ENCODE results near the gene NTN4. TPM values are rescaled to one million over a fixed set of nuclear protein-coding genes. Genes with fewer than 3 reads are reported as not detected.

The NTN4 gene
- total RNA-seq, 1 donor from 2014 or later = 0.13 TPM

DNA sequence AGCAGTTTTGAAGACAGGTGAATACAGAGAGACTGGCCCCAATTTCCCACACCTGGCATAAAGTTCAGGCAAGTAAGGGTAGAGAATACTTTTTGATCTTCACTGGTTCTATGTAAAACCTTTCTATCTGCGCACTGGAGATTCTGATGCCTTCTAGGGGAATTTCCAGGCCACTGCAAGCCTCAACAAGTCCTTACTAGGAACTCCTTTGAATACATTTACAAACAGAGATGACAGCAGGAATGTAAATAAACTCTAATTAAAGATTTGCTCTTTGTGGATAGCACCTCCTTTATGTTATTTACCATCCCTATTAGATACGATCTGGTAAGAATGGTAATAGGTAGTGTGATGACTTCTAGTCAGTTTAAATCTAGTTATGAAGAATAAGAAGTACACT, 69.2 kb downstream of the NTN4 start:
- no peak overlapping the region for H3K4me3 Mint-ChIP-seq (ENCODE audit: unreplicated experiment)
- no peak overlapping the region for H3K27ac Mint-ChIP-seq (ENCODE audit: unreplicated experiment)
- H3K36me3 Mint-ChIP-seq (ENCODE audit: low read depth, unreplicated experiment) = no peaks in the 10 kb centered on the region
- peaks cover 8% of the 10 kb centered on the region for H3K4me1 Mint-ChIP-seq (ENCODE audit: unreplicated experiment)
- H3K27me3 Mint-ChIP-seq (ENCODE audit: unreplicated experiment) = no peaks in the 10 kb centered on the region
- TF ChIP-seq, protein P1, sequence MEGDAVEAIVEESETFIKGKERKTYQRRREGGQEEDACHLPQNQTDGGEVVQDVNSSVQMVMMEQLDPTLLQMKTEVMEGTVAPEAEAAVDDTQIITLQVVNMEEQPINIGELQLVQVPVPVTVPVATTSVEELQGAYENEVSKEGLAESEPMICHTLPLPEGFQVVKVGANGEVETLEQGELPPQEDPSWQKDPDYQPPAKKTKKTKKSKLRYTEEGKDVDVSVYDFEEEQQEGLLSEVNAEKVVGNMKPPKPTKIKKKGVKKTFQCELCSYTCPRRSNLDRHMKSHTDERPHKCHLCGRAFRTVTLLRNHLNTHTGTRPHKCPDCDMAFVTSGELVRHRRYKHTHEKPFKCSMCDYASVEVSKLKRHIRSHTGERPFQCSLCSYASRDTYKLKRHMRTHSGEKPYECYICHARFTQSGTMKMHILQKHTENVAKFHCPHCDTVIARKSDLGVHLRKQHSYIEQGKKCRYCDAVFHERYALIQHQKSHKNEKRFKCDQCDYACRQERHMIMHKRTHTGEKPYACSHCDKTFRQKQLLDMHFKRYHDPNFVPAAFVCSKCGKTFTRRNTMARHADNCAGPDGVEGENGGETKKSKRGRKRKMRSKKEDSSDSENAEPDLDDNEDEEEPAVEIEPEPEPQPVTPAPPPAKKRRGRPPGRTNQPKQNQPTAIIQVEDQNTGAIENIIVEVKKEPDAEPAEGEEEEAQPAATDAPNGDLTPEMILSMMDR (IDR thresholded peaks at IDR 0.05; ENCODE audit: unreplicated experiment) = no peak
- no peak for DNase-seq (ENCODE audit: low spot score)
- no peaks in the 10 kb centered on the region for H3K9me3 Mint-ChIP-seq (ENCODE audit: unreplicated experiment)

DNA sequence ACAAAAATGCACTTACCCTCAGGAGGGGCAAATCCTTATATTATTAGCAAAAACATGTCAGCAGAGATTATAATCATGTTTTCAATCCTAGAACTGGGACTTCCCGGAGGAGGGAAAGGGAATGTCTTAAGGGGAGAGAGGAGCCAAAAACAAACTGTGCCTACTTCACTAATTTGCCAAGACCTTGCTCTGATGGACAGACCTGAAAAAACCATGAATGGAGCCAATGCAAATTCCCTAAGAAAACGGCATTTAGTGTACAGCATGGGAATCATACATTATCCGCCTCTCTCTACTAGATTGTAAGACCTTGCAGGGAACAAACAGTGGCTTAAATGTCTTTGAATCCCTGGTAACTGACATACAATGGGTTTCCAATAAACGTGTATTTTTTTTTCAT, 70.4 kb downstream of the NTN4 start:
- Mint-ChIP-seq H3K4me1 (ENCODE audit: unreplicated experiment) (peaks cover 8% of the 10 kb centered on the region), H3K9me3 (ENCODE audit: unreplicated experiment) (no peaks in the 10 kb centered on the region), H3K36me3 (ENCODE audit: low read depth, unreplicated experiment) (no peaks in the 10 kb centered on the region), H3K27me3 (ENCODE audit: unreplicated experiment) (no peaks in the 10 kb centered on the region), H3K4me3 (ENCODE audit: unreplicated experiment) (no peak overlapping the region), H3K27ac (ENCODE audit: unreplicated experiment) (no peak overlapping the region)
- TF ChIP-seq, protein P1 (IDR thresholded peaks at IDR 0.05; ENCODE audit: unreplicated experiment) = no peak
- no peak for DNase-seq (ENCODE audit: low spot score)

- H3K9me3 Mint-ChIP-seq (ENCODE audit: unreplicated experiment) = no peaks in the 10 kb centered on the region
- no peaks in the 10 kb centered on the region for H3K27me3 Mint-ChIP-seq (ENCODE audit: unreplicated experiment)
- H3K4me3 Mint-ChIP-seq (ENCODE audit: unreplicated experiment) = no peak overlapping the region
- no peak overlapping the region for H3K27ac Mint-ChIP-seq (ENCODE audit: unreplicated experiment)
- no peaks in the 10 kb centered on the region for H3K36me3 Mint-ChIP-seq (ENCODE audit: low read depth, unreplicated experiment)
- DNase-seq (ENCODE audit: low spot score) = no peak
- peaks cover 8% of the 10 kb centered on the region for H3K4me1 Mint-ChIP-seq (ENCODE audit: unreplicated experiment)
- TF ChIP-seq, protein P1 (IDR thresholded peaks at IDR 0.05; ENCODE audit: unreplicated experiment) = no peak
These were observed 71.8 kb downstream of the NTN4 start for GRCh38 chr12:95718772-95719171.

DNA sequence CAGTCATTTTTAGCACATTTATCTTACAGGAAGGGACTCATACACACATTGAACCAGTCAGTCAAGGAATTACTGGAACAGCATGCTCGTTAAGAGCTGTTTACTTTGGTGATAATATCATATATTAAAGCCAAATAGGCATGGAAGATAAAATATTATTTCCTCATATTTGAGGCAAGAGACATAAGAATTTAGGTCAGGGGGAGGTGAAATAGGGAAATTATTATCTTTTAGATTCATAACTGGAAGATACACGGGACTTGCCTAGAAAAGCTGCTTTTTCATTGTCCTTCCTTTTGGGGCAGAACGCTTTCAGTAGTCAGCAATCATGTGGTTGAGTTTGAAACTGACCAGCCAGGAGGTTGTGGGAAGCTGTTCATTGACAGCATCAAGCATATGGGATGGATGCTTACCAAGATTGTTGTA, 72.5 kb downstream of the NTN4 start:
- peaks cover 8% of the 10 kb centered on the region for H3K4me1 Mint-ChIP-seq (ENCODE audit: unreplicated experiment)
- no peak overlapping the region for H3K27ac Mint-ChIP-seq (ENCODE audit: unreplicated experiment)
- TF ChIP-seq, protein P1 (IDR thresholded peaks at IDR 0.05; ENCODE audit: unreplicated experiment) = no peak
- no peaks in the 10 kb centered on the region for H3K9me3 Mint-ChIP-seq (ENCODE audit: unreplicated experiment)
- H3K36me3 Mint-ChIP-seq (ENCODE audit: low read depth, unreplicated experiment) = no peaks in the 10 kb centered on the region
- H3K27me3 Mint-ChIP-seq (ENCODE audit: unreplicated experiment) = no peaks in the 10 kb centered on the region
- no peak overlapping the region for H3K4me3 Mint-ChIP-seq (ENCODE audit: unreplicated experiment)
- DNase-seq (ENCODE audit: low spot score) = no peak

- no peaks in the 10 kb centered on the region for H3K9me3 Mint-ChIP-seq (ENCODE audit: unreplicated experiment)
- H3K27me3 Mint-ChIP-seq (ENCODE audit: unreplicated experiment) = no peaks in the 10 kb centered on the region
- DNase-seq (ENCODE audit: low spot score) = no peak
- TF ChIP-seq, protein P1 (IDR thresholded peaks at IDR 0.05; ENCODE audit: unreplicated experiment) = no peak
- no peak overlapping the region for H3K27ac Mint-ChIP-seq (ENCODE audit: unreplicated experiment)
- H3K4me3 Mint-ChIP-seq (ENCODE audit: unreplicated experiment) = no peak overlapping the region
- H3K36me3 Mint-ChIP-seq (ENCODE audit: low read depth, unreplicated experiment) = no peaks in the 10 kb centered on the region
- H3K4me1 Mint-ChIP-seq (ENCODE audit: unreplicated experiment) = peaks cover 8% of the 10 kb centered on the region
These were observed 73.1 kb downstream of the NTN4 start for GRCh38 chr12:95717316-95717928.
